Kidney (tissue), 14 donors: ENCODE data around the gene PLCXD1. TPM values are rescaled to one million over a fixed set of nuclear protein-coding genes. Genes with fewer than 3 reads are reported as not detected.

Source experiments
- DNase-seq, 5 donors: peaks; one replicate each; pipeline ENCODE4 v3.0.0-alpha.2; 2013 to 2020
- FAIRE-seq: peaks from 2 replicates; lab custom pipeline; 2012; peaks lifted over from hg19 to GRCh38; lab: Jason Lieb, UNC
- H3K27ac ChIP-seq, 2 donors: one replicate each; pipeline ENCODE4 v1.7.0; 2013; ENCODE audit warnings: low read depth in 2 of 2, low read length in 2 of 2, inconsistent platforms in 1 of 2
- H3K27me3 ChIP-seq: one replicate; pipeline ENCODE4 v1.7.1; 2013; ENCODE audit warnings: low read length, inconsistent platforms; ENCODE audit not compliant: control insufficient read depth, insufficient read depth
- H3K36me3 ChIP-seq, 3 donors: one replicate each; pipeline versions ENCODE4 v1.7.0 to v1.7.1; 2013; ENCODE audit warnings: low read length in 3 of 3, control low read depth in 1 of 3, inconsistent platforms in 1 of 3; ENCODE audit not compliant: insufficient read depth in 3 of 3, control insufficient read depth in 2 of 3
- H3K4me1 ChIP-seq, 3 donors: one replicate each; pipeline versions ENCODE4 v1.7.0 to v1.7.1; 2013; ENCODE audit warnings: low read length in 3 of 3, inconsistent platforms in 1 of 3, low read depth in 1 of 3; ENCODE audit not compliant: control insufficient read depth in 2 of 3, insufficient read depth in 2 of 3
- H3K4me3 ChIP-seq, 3 donors: one replicate each; pipeline versions ENCODE4 v1.7.0 to v1.8.1; 2013; ENCODE audit warnings: low read length in 3 of 3, control low read depth in 1 of 3, inconsistent platforms in 1 of 3
- H3K9ac ChIP-seq, 3 donors: one replicate each; pipeline versions ENCODE4 v1.7.0 to v1.7.1; 2013; ENCODE audit warnings: low read length in 3 of 3, control low read depth in 1 of 3, inconsistent platforms in 1 of 3
- H3K9me3 ChIP-seq, 3 donors: one replicate each; pipeline versions ENCODE4 v1.7.0 to v1.7.1; 2013; ENCODE audit warnings: low read length in 3 of 3, control low read depth in 1 of 3, inconsistent platforms in 1 of 3; ENCODE audit not compliant: control insufficient read depth in 2 of 3, insufficient read depth in 1 of 3
- CTCF ChIP-seq: IDR thresholded peaks from 3 replicates; pipeline ENCODE4 v1.5.1; 2012; ENCODE audit warnings: mild to moderate bottlenecking, moderate library complexity, borderline replicate concordance; ENCODE audit not compliant: insufficient read depth; ENCODE audit errors: extremely low read depth
- intact Hi-C: fragments of 100-400 bp; cut with DNase I; formaldehyde crosslinking; loops from one replicate; pipeline ENCODE4 v1.11.1; 2022
- polyA plus RNA-seq: library from polyadenylated mRNA; stranded (reverse); fragments of 350-450 nt; fragmentation: Illumina TruSeq; extraction: RNeasy Lipid Tissue Mini Kit (QIAGEN cat#74804); gene quantifications from one replicate; pipeline ENCODE4 v1.2.3, GENCODE V29; 2014; ENCODE audit warnings: low read depth, low replicate concordance; ENCODE audit not compliant: insufficient read depth
- total RNA-seq: library from RNA; stranded (reverse); fragmentation: NEBNext Ultra II Directional; extraction: Animal tissue kit (Norgen Biotek cat#: 25700); gene quantifications from one replicate; pipeline ENCODE4 v1.2.1, GENCODE V29; 2021
- donor health status: control.
- donor health status: control.
- donor health status: control.
- donor health status: control.
- donor health status: control.
- donor health status: DM: yes; HTN: yes; CAD: no.
- donor health status: Normal renal cell carcinoma (clear cell type).

PLCXD1 gene
- total and polyA plus RNA-seq, 2 donors from 2014 or later: 4.9 to 11.0 TPM

DNA sequence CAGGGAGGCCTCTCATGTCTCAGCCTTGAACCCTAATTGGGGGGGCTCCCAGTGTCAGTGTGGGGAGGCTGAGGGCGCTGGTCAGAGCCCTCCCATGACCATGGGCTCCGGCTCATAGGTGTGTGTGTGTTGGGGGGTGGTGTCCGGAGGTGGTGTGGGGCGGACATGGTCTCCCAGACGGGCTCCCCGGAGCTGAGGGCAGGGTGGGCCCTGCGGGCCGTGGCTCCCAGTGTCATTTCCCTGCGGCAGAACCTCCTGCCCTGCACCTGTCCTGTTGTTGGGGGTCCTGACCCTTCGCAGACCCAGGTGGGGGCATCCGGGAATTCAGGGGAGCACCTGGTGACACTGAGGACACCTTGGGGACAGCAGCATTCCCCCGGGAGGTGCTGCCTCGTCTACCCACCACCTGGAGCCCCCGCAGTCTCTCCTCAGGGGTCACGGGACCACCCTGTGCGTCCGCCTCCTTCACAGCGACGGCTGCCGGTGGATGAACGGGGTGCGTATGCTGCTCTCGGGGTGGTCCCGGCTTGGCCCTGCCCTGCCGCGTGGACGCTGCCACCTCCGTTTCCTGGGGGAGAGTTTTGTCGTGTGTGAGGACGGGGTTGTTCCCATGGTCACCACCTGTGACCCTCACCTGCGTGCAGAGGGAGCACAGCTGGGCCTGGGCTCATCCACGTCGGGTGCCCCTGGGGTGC is 51.9 kb downstream of the PLCXD1 start:
- H3K36me3 ChIP-seq: no peaks in the 10 kb centered on the region
- peaks cover 0 to 5% (median 0%) of the 10 kb centered on the region in 3 donors for H3K4me1 ChIP-seq
- TF ChIP-seq CTCF: no peak
- H3K9me3 ChIP-seq: no peaks in the 10 kb centered on the region
- DNase-seq (peak in 1 of 5 donors; percentile 65), FAIRE-seq (no peak)
- intact Hi-C loops: no loop called here
- H3K4me3 ChIP-seq: no peak overlapping the region
- H3K27me3 ChIP-seq: no peaks in the 10 kb centered on the region
- H3K9ac ChIP-seq: no peak overlapping the region
- H3K27ac ChIP-seq: no peak overlapping the region

GRCh38 chrX:333611-334311 is 52.6 kb downstream of the PLCXD1 start:
- Histone ChIP-seq H3K9ac (no peak overlapping the region), H3K27me3 (no peaks in the 10 kb centered on the region), H3K4me3 (no peak overlapping the region), H3K36me3 (no peaks in the 10 kb centered on the region), H3K4me1 (peaks cover 0 to 5% (median 0%) of the 10 kb centered on the region in 3 donors), H3K9me3 (no peaks in the 10 kb centered on the region), H3K27ac (no peak overlapping the region)
- intact Hi-C loops: no loop called here
- TF ChIP-seq CTCF: no peak
- peak in 1 of 5 donors; percentile 70 for DNase-seq
- FAIRE-seq: no peak

GRCh38 chrX:334331-334891 is 53.2 kb downstream of the PLCXD1 start:
- no peak overlapping the region for H3K4me3 ChIP-seq
- FAIRE-seq (no peak), DNase-seq (peak in 1 of 5 donors; percentile 75)
- H3K27ac ChIP-seq: no peak overlapping the region
- H3K9me3 ChIP-seq: no peaks in the 10 kb centered on the region
- H3K9ac ChIP-seq: no peak overlapping the region
- H3K4me1 ChIP-seq: peaks cover 0 to 5% (median 0%) of the 10 kb centered on the region in 3 donors
- H3K27me3 ChIP-seq: no peaks in the 10 kb centered on the region
- intact Hi-C loops: no loop called here
- TF ChIP-seq CTCF: no peak
- no peaks in the 10 kb centered on the region for H3K36me3 ChIP-seq
